ENCODE measurements around the gene RELN.
"Not testable (repeated sequence)": the region's sequence is repeated elsewhere in the genome, so short reads cannot be mapped to it uniquely, and the experiment has no call there.

Gene RELN

DNA sequence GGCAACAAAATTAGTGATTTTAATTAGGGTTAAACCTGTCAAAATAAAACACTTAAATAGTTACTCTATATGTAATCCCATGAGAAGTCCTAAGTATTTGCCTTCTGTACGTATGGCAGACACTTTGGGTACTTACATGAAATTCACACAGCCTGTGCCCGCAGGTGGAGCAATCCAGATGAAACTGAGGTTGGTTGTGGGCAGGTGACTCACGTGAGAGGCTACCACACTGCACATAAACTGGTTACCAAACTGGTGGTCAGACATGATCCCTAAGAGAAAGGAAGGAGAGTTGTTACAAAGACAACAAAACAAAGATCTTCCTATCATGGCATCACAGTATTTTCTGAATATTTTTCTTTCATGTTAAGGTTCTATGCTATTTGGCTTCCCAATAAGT lies 156.1 kb downstream of the RELN start:
- DNase-seq (ENCODE audit: low read depth) = peak; percentile 1

DNA sequence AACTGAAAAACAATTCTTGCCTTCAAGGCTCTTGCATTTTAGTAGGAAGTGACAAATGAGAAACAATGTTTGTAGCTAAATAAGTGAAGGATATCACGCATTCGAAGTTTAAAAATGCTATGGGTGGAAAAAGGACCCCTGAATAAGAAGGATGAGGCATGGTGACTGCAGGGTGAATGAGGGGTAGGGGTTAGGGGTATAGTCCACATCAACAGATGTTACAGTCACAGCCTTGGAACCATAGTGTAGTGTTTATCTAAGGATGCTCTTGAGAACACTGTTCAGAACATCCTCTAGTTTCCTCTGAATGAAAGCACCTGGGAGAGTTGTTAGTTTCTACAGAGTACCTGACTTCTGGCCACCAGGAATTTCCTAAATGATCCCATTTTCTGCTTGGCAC lies 157.0 kb downstream of the RELN start:
- no peak for DNase-seq (ENCODE audit: low read depth)

DNA sequence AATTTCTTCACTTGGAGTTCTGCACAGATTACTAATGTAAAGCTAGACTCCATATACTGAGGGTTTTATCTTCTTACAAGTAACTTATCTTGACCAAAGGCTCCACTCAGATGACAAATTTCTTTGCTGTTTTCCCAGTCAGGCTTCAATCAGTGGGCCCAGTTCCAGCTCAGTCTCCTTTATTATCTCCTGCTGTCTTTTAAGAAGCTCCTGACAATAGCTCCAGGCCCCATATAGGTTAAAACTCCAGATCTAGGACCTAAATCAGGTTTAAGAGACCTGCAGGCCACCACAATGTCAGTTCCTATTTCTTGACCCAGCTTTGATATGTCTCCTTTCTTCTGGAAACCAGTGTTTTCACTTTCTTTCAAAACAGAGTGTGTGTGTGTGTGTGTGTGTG lies 165.2 kb downstream of the RELN start:
- DNase-seq (ENCODE audit: low read depth) = no peak

DNA sequence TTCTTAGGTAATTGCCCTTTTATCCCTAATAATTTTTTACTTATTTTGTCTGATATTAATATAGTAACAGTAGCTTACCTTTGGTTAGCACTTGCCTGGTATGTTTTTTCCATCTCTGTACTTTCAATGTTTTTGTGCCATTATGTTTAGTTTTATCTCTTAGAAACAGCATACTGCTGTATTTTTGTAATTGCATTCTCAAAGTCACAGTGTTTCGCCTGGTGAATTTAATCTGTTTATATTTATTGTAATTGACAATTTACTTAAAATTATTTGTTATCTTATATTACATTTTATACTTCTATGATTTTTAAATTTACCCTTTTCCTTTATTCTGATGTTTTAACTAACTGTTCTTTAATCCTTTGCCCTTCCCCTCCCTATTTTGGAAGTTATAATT lies 166.4 kb downstream of the RELN start:
- DNase-seq (ENCODE audit: low read depth) = no peak

DNA sequence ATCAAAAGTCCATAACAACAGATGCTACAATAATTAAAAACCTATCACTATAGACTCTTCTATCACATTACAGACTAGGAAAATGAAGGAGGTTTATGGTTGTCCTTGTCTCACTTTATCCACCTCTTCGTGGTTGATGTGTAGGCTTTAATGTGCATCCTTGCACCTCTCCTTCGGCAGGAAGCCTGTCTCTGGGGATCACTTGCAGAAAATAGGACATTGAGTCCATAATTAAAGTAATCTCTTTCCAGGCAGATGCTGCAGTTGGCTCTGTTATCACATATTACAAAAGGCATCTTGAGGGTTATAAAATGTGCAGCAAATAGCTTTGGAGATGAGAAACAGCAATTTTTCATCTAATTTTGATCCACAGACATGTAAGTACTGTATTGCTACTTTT lies 168.4 kb downstream of the RELN start:
- no peak for DNase-seq (ENCODE audit: low read depth)

DNA sequence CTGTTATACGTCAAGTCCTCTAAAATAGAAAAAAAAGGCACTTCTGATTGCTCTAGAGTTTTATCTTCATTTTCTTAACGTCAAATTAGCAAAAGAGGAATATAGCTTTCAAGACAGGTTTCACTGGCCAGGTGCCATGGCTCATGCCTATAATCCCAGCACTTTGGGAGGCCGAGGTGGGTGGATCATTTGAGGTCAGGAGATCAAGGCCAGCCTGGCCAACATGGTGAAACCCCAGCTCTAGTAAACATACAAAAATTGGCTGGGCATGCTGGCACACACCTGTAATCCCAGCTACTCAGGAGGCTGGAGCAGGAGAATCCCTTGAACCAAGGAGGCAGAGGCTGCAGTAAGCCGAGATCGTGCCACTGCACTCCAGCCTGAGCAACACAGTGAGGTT lies 173.5 kb downstream of the RELN start:
- DNase-seq (ENCODE audit: low read depth) = not testable (repeated sequence)

DNA sequence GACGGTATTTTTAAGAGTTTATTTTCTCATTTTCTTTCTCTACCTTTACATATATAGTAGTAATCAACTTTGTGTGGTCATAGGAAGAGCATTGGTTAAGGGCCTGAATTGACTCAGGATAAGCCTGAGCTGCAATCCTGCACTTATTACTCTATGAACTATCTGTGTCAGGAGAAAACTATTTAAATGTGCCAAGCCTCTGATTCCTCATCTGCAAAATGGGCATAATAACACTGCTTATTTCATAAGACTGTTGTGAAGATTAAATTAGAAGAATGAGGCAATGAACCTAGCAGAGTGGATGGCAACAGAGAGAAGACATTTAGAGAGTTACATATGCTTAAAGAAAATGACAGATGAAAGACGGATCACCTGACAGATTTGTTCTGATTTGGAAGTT lies 175.5 kb downstream of the RELN start:
- DNase-seq (ENCODE audit: low read depth) = no peak

DNA sequence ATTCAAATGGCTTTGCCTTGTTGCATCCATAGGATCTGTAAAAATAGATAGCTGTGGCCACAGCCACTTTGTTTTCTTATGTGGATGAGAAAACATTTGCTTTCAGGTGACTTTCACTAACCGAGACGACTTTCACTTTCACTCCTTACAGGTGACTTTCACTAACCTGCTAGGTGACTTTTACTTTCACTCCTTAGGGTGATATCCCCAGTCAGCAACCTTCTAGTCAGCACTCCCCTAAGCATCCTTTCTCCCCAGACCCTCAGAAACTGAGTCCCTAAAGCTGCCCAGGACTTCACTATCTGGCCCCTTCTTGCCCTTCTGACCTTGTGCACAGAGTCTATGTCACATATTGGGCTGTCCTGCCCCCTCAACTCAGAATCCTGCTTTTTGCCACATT lies 177.5 kb downstream of the RELN start:
- DNase-seq (ENCODE audit: low read depth) = no peak

DNA sequence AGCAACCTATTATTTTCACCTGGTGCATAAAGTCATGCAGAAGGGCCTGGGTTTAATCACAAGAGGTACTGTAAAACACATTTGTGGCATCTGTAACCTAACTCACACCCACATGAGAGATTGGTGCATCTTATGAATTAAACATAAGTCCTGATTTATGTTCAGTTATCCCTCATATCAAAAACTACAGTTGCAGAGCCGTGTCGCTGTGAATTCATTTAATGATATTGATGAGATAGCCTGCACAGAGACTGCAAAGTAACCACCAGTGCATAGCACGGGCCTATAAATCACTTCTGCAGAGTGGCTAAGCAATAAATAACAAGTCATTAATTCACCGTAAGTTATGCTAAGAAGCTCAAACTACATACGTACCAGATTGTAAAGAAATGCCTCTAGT lies 178.2 kb downstream of the RELN start:
- no peak for DNase-seq (ENCODE audit: low read depth)

DNA sequence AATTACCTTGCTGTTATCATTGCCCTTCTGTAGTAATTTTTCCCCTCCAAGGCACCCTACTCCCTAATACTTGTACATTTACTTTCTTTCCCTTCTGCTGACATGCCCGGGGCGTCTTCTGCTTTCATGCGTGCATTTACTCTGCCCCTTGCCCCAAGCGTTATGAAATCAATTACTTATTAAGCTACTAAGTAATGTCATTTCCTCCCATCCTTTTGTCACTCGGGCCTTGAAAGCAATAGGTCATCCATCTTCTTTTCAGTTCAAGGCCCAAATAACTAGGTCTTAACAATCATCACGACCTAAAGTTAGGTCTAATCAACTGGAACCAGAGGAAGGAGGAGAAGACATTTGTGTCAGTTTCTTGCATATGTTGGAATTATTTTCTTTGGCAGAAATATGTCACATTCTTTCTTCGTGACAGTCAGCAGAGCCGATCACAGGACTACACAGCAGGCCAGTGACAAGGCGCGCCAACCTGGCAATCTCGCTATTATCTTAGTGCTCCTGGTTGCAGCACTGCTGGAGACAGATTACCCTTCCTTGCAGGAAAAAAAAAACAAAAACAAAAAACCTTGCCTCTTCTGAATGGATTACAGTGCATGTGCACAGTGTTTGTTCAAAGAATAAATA lies 179.2 kb downstream of the RELN start:
- no peak for DNase-seq (ENCODE audit: low read depth)

DNA sequence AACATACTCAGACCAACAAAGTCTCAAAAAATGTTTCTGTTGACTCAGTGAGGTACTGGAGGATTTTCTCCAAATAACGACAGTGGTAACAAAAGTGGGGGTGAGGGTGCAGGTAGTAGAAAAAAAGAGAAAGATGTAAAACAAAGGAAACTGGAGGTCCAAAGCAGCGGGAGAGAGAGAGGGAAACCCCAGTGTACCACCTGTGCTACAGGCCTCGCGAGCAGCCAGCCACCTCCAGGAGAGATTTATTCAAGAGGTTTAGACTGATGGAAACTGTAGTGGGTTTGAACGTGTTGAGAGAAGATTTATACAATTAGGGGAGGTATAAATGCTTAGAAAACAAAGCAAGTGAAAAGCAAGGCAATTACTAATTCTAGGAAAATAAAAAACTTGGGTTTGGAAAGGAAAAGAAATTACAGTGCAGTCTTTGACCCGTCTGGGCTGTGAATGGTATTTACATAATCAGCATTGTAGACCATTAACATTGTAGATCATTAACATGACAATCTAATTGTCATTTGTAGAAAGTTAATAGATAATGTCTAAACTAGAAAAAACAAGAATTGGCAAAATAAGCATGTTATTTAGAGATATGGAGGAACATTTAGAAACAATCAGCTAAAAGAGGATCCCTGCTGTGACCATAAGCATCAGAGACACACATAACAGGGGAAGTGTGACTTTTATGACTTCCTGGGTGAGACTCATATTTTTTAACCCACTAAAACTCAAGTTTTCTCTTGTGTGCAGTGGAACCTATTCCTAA lies 180.0 kb downstream of the RELN start:
- no peak for DNase-seq (ENCODE audit: low read depth)

DNA sequence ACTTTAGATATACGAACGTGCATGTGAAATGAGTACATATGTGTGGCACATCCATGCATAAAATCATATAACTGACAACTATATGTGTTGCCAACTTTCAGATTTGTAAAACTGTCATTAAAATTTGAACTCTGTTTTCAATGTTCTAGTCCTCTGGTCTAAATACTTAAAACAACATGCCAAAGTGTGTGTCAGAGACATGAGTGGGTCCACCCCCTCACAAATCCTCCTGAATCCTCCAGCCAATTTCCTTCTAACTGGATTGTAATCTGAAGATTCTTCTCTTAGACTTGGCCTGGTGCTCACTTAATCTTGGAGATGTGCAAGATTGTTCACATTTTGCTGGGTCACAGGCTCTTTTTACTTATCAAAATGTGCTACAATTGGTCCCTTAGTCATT lies 184.1 kb downstream of the RELN start:
- DNase-seq (ENCODE audit: low read depth) = no peak

DNA sequence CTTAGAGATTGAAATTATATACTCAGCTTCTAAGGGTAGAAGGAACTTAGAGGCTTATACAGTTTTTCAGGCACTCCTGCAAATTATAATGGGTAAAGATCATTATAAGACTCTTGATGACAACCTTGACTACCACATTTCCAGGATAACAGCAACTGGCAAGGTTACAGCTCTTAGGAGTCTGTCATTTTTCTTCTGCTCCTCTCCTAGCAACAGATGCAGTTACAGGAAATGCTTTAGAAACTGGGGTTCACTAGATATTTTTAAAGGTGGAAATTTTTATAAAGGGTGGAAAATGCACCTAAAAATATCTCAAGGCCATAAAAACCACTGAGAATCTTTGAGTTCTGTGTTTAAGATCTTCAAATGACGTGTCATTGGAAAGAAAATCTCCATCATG lies 185.8 kb downstream of the RELN start:
- no peak for DNase-seq (ENCODE audit: low read depth)

DNA sequence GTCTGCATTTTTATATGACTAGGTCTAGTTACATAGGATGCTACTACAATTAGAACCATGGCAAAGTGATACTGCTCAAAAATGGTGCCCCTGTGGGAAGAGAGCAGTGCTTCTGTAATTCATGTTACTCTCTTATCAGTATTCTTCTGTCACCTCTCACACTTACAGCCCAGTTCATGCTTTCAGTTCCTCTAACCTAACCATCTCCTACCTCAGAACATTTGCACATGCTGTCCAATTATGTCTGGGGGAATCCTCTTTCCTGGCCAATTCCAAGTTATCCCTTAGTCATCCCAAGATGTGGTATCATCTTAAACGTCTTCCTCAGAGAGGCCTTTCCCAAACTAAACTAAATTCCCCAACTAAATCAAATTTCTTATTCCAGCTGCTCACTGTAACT lies 190.2 kb downstream of the RELN start:
- DNase-seq (ENCODE audit: low read depth) = no peak

DNA sequence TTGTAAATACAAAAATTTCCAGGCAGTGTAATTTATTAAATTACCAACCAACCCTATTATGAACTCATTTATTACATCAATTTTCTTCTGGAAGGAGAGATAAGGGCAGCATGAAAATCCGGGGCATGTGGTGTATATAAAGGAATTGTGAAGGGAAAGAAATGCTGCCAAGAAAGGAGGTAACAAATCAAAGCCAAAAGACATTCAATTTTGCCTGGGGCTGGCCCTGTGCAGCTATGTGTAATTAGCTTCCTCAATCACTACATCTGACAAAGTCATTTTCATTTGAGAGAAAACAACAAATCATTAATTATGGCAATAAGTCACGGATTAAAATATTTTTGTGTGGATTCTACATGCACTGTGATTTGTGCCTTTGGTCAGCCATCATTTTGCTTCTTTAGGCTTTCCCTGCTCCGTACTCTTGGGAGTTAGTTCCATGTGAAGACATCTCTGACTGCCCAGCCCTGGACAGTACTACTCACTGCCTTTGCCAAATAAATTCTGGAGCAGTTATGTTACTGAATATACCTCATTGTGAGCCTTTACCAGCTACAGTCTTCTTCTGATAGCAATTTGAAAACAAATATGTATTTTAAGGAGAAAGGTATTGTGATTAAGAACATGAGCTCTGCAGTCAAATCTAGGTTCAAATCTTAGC lies 191.7 kb downstream of the RELN start:
- no peak for DNase-seq (ENCODE audit: low read depth)

DNA sequence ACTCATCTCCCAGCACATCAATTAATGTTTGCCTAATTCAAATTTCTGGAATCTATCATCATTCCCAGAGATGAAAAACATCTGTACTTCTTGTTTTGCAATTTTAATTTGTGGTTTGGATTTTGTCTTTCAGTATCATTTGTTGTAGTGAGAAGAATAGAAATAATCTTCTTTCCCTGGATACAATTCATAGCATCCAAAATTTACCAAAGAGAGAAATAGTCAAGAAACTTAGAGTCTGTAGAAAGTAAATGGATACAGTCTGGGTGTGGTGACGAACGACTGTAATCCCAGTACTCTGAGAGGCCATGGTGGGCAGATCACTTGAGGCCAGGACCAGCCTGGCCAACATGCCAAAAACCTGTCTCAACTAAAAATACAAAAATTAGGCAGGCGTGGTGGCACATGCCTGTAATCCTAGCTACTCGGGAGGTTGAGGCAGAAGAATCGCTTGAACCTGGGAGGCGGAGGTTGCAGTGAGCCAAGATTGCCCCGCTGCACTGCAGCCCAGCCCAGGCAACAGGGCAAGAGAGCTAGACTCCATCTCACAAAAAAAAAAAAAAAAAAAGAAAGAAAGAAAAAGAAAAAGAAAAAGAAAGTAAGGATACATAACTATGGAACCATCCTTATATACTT lies 193.0 kb downstream of the RELN start:
- no peak for DNase-seq (ENCODE audit: low read depth)

DNA sequence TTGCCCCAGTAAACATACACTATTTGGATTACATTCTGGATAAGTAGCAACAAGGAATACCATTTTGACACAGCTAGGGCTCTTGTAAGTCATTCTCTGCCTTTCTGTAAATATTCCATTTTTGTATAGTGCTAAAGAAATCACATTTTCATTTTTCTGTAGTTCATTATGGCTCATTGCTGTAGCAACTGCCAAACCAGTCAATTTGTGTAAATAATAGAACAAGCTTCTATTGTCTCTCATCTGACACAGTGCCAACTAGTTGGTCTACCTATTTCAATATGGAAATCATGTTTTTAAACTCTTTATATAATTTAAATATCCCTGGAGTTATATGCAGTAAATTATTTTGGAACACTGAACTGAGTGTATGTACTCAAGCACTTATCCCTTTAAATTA lies 193.7 kb downstream of the RELN start:
- DNase-seq (ENCODE audit: low read depth) = no peak

DNA sequence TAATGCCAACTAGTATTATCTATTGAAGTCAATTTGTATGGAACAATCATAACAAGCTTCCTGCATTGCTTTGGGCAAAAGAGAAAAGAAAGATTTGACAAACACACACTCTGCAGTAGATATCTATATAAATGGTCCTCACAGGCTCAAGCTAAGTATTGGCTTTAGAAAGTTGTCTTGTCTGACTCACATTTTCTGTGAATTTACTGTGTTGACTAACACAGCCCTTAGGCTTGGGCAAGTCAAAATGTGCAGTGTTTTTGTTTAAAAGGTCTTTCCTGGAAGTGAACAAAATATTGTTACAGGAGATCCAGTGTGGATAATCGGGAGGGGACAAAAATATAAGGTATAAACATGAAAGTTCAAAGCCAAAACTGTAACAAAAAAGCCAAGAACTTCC lies 194.4 kb downstream of the RELN start:
- peak; percentile 11 for DNase-seq (ENCODE audit: low read depth)

DNA sequence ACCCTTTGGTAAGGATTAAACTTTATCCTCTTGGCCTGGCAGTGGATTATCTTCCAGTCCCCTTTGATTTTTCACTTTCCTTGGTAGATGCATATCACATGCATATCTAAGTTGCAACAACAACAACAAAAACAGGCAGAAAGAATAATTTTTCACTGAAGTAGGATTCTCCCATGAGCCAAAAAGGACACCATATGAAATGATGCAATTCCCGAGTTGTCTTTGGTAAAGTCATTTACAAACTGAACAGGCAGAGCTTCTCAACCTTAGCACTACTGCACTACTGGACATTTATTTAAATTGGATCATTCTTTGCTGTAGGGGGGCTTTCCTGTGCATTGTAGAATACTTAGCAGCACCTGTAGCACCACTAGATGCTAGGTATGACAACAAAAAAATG lies 195.0 kb downstream of the RELN start:
- DNase-seq (ENCODE audit: low read depth) = no peak

DNA sequence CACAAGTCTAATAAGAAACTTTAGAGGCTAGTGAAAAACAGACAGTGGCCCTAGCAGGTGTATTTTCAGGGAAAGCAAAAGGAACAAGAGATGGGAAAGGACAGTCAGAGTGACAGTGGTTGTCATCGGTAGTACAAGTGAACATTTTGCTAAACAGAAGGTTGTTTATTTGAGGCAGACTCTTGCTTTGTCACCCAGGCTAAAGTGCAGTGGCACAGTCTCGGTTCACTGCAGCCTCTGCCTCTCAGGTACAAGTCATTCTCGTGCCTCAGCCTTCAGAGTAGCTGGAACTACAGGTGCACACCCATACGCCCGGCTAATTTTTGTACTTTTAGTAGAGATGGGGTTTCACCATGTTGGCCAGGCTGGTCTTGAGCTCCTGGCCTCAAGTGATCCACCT lies 195.8 kb downstream of the RELN start:
- DNase-seq (ENCODE audit: low read depth) = no peak

DNA sequence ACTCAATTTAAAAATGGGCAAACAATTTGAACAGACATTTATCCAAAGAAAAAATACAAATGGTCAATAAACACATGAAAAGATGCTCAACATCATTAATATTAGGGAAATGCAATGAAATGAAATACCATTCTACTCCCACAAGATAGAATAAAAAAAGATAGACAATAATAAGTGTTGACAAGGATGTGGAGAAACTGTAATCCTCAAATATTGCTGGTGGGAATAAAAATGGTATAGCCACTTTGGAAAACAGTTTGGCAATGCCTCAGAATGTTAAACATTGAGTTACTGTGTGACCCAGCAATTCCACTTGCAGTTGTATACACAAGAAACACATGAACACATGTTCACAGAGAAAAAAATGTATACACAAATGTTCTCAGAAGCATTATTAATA lies 197.6 kb downstream of the RELN start:
- no peak for DNase-seq (ENCODE audit: low read depth)

DNA sequence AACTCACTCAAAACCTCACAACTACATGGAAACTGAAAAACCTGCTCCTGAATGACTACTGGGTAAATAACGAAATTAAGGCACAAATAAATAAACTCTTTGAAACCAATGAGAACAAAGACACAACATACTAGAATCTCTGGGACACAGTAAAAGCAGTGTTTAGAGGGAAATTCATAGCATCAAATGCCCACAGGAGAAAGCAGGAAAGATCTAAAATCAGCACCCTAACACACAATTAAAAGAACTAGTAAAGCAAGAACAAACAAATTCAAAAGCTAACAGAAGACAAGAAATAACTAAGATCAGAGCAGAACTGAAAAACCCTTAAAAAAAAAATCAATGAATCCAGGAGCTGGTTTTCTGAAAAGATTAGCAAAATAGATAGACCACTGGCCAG lies 202.4 kb downstream of the RELN start:
- DNase-seq (ENCODE audit: low read depth) = not testable (repeated sequence)

DNA sequence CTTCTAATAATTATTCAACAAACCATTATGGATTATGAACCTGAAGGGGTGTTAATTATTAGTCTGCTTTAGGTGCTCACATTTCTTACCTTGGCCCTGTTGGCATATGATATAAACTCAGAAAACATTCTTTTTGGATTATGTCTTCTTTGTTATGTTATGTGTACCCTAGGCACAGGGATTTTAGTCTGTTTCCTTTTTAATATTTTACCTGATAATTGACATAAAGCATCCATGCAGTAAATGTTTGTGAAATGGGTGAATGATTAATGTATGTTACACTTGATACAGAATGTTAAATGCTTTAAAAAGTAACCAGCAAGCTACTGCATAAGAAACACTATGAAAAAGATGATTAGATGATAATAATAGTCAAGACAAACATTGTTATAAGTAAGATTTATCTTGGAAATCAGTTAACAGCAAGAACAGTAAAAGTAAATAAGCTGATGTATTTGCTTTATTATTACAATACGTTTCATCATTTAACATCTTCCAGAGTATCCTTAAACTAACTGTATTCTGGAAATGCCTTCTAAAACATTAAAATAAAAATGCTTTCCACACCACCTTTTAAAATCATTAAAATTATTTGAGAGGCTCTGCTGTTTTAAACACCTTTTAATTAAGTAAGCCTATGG lies 204.7 kb downstream of the RELN start:
- DNase-seq (ENCODE audit: low read depth) = no peak

Measured in ELR (cell line).